CD8-positive, alpha-beta memory T cell (primary cell): ENCODE data around the gene NUDT4B. TPM values are rescaled to one million over a fixed set of nuclear protein-coding genes. Genes with fewer than 3 reads are reported as not detected.
"Not testable (repeated sequence)": the region's sequence is repeated elsewhere in the genome, so short reads cannot be mapped to it uniquely, and the experiment has no call there.

Experiments used
- CTCF ChIA-PET: fragments of 350-600 bp; sonication (Branson Sonifier 250); formaldehyde crosslinking; loops from one replicate; lab custom pipeline; 2021; ENCODE audit warnings: antibody characterized with exemption; lab: Charles Lee
- POLR2A ChIA-PET: fragments of 350-600 bp; sonication (Branson Sonifier 250); formaldehyde crosslinking; loops from one replicate; lab custom pipeline; 2021; ENCODE audit warnings: antibody characterized with exemption; lab: Charles Lee
- DNase-seq, 5 donors: peaks; one replicate each; pipeline versions ENCODE4 v3.0.0 to v3.0.0-alpha.2; 2020 to 2022; ENCODE audit warnings: mixed read lengths in 1 of 5
- H3K27ac ChIP-seq: one replicate; pipeline ENCODE4 v1.7.0; 2013; ENCODE audit warnings: low read depth, mild to moderate bottlenecking, low read length, moderate library complexity
- H3K27me3 ChIP-seq: 2 replicates; pipeline ENCODE4 v1.7.0; 2013; ENCODE audit warnings: low read length, mild to moderate bottlenecking; ENCODE audit not compliant: insufficient read depth, poor library complexity, severe bottlenecking
- H3K36me3 ChIP-seq: 2 replicates; pipeline ENCODE4 v1.7.0; 2013; ENCODE audit warnings: mild to moderate bottlenecking, low read length, moderate library complexity; ENCODE audit not compliant: insufficient read depth
- H3K4me1 ChIP-seq: 2 replicates; pipeline ENCODE4 v1.7.0; 2013; ENCODE audit warnings: mild to moderate bottlenecking, low read length, moderate library complexity; ENCODE audit not compliant: insufficient read depth
- H3K4me3 ChIP-seq: 2 replicates; pipeline ENCODE4 v1.7.0; 2013; ENCODE audit warnings: mild to moderate bottlenecking, low read length
- H3K9me3 ChIP-seq: 2 replicates; pipeline ENCODE4 v1.7.0; 2013; ENCODE audit warnings: mild to moderate bottlenecking, low read length
- H3K27ac Mint-ChIP-seq, 8 donors: one replicate each; pipeline ENCODE4 v1.8.0; 2020 to 2021; ENCODE audit warnings: mixed read lengths in 8 of 8, mild to moderate bottlenecking in 6 of 8, inconsistent platforms in 3 of 8, moderate library complexity in 3 of 8
- H3K27me3 Mint-ChIP-seq, 2 donors: one replicate each; pipeline ENCODE4 v1.8.0; 2020 to 2021; ENCODE audit warnings: mixed read lengths in 2 of 2, mild to moderate bottlenecking in 1 of 2, moderate library complexity in 1 of 2
- H3K36me3 Mint-ChIP-seq, 3 donors: one replicate each; pipeline ENCODE4 v1.8.0; 2020 to 2021; ENCODE audit warnings: mixed read lengths in 3 of 3, inconsistent platforms in 1 of 3, mild to moderate bottlenecking in 1 of 3
- H3K4me1 Mint-ChIP-seq, 3 donors: one replicate each; pipeline ENCODE4 v1.8.0; 2020 to 2021; ENCODE audit warnings: mixed read lengths in 3 of 3, inconsistent platforms in 1 of 3, mild to moderate bottlenecking in 1 of 3
- H3K4me3 Mint-ChIP-seq, 7 donors: one replicate each; pipeline ENCODE4 v1.8.0; 2020 to 2021; ENCODE audit warnings: mixed read lengths in 7 of 7, mild to moderate bottlenecking in 6 of 7, moderate library complexity in 4 of 7, inconsistent platforms in 2 of 7
- H3K9me3 Mint-ChIP-seq, 5 donors: one replicate each; pipeline ENCODE4 v1.8.0; 2020 to 2022; ENCODE audit warnings: mixed read lengths in 5 of 5, mild to moderate bottlenecking in 3 of 5, moderate library complexity in 2 of 5, inconsistent platforms in 1 of 5
- polyA plus RNA-seq: library from polyadenylated mRNA; unstranded; fragments of 300-500 nt; fragmentation: Illumina TruSeq; gene quantifications from one replicate; pipeline ENCODE4 v1.2.3, GENCODE V29; 2021
- total RNA-seq, 2 experiments: library from RNA; stranded (reverse); gene quantifications; one replicate each; pipeline ENCODE4 v1.2.3, GENCODE V29; 2021

The NUDT4B gene
- total and polyA plus RNA-seq, 3 experiments from 2014 or later: 0.69 to 2.9 TPM; not detected in 1

DNA sequence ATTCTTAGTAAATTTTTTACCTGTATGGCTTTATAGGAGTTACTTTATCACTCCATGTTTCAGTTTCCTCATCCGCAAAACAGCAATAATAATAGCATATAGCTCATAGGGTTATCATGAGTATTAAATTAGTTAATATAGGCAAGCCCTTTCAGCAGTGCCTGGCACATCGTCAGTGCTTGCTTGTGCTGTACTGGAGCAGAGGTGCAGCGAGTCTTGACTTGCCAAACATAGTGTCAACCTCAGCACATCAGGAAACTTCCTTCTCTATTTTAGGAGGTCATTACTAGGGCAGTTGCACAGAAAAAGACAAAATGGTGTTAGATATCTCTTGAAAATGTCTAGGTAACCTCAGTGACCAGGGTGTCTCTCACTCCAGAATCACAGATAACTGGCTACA lies 33.1 kb upstream of the NUDT4B start:
- H3K36me3 ChIP-seq, H3K9me3 ChIP-seq, H3K36me3 Mint-ChIP-seq, H3K9me3 Mint-ChIP-seq, DNase-seq, H3K27me3 ChIP-seq, H3K4me3 ChIP-seq, H3K27ac Mint-ChIP-seq, H3K4me1 ChIP-seq, POLR2A ChIA-PET, CTCF ChIA-PET, H3K27ac ChIP-seq, H3K27me3 Mint-ChIP-seq, H3K4me3 Mint-ChIP-seq, H3K4me1 Mint-ChIP-seq: not testable (repeated sequence)

DNA sequence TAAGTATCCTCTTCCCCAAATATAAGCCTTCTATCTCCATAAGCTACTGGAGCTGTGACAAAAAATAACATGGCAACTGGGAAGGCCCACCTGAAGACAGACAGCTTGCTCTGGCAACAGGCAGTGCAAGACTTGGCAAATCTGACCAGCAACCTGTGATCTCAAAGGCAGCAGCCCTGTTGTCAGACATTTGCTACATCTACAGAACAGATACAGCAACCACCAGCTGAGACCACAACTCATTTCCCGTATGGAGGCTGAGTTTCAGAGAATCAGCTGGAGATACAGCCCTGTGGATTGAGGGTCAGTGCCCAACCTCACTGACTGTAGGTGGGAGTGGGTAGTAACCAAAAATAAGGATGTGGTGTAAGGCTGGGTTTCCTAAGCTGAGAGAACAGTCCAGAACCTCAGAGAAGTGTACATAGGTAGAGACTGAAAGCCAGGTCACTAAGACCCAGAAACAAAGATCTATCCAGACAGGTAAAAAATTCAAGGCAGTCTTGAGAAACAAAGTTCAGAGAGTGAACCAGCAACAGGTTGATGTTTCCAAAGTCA lies 31.5 kb upstream of the NUDT4B start:
- CTCF ChIA-PET, H3K27ac ChIP-seq, H3K9me3 Mint-ChIP-seq, POLR2A ChIA-PET, H3K27ac Mint-ChIP-seq, H3K36me3 Mint-ChIP-seq, H3K27me3 Mint-ChIP-seq, H3K36me3 ChIP-seq, H3K4me1 Mint-ChIP-seq, H3K27me3 ChIP-seq, H3K4me3 ChIP-seq, DNase-seq, H3K4me1 ChIP-seq, H3K4me3 Mint-ChIP-seq, H3K9me3 ChIP-seq: not testable (repeated sequence)

DNA sequence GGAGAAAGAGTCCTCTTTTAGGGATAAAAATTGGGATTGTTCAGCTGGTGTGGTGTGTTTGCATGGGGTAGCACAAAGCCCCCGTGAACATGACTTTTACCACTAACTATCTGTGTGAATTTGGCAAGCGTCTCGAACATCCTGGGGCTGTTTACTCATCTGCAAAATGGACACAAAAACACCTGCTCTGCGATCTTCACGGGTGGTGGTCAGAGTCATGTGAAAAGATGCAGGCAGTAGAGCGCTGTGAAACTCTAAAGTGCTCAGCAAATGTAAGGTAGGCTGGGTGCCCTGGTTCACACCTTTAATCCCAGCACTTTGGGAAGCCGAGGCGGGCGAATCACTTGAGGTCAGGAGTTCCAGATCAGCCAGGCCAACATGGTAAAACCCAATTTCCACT lies 27.7 kb upstream of the NUDT4B start:
- DNase-seq, CTCF ChIA-PET, H3K27me3 Mint-ChIP-seq, POLR2A ChIA-PET, H3K27me3 ChIP-seq, H3K9me3 ChIP-seq, H3K27ac ChIP-seq, H3K36me3 ChIP-seq, H3K4me1 ChIP-seq, H3K27ac Mint-ChIP-seq, H3K4me3 Mint-ChIP-seq, H3K9me3 Mint-ChIP-seq, H3K36me3 Mint-ChIP-seq, H3K4me3 ChIP-seq, H3K4me1 Mint-ChIP-seq: not testable (repeated sequence)

DNA sequence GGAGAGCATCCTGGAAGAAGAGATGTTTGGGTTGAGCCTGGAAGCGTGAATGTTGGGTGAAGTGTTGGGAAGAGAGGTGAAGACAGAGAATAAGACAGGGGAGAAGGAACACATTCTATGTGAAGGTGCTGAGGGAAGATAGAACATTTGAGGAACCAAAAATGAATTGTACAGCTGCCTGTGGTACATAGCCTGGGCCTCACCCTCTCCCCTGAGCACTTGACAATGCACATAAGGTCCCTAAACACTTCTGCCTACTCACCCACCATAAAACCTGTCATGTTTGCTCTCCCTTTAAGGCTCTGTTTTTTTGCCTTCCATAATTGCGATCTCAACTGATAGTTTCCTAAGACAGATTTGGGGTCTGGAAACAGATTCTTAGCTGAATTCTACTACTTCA lies 25.8 kb upstream of the NUDT4B start:
- H3K27me3 ChIP-seq, H3K4me1 ChIP-seq, H3K27ac Mint-ChIP-seq, H3K4me1 Mint-ChIP-seq, H3K9me3 ChIP-seq, POLR2A ChIA-PET, CTCF ChIA-PET, H3K27ac ChIP-seq, H3K36me3 Mint-ChIP-seq, H3K27me3 Mint-ChIP-seq, H3K4me3 Mint-ChIP-seq, H3K36me3 ChIP-seq, H3K9me3 Mint-ChIP-seq, DNase-seq, H3K4me3 ChIP-seq: not testable (repeated sequence)

DNA sequence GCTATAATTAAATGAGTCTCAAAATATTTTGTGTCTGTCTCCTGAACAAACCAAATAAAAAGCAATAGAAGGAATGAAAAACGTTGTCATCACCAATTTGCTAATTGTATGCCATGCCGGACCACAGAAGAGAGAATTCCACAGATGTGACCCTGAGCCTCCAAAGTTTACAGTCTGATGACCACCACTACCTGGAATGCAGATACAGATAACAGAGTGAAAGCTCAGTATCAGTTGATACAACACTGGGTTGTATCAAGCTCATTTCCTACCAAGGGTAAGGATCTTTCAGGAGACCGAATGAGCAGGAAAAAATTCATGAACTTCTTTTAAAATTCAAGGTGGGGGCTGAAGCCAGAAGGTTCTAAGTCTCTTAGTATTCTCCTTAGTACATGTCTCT lies 25.1 kb upstream of the NUDT4B start:
- H3K36me3 Mint-ChIP-seq, DNase-seq, H3K27me3 ChIP-seq, H3K4me3 ChIP-seq, H3K27ac Mint-ChIP-seq, H3K9me3 ChIP-seq, CTCF ChIA-PET, H3K4me3 Mint-ChIP-seq, H3K9me3 Mint-ChIP-seq, H3K4me1 Mint-ChIP-seq, H3K4me1 ChIP-seq, H3K27ac ChIP-seq, H3K36me3 ChIP-seq, H3K27me3 Mint-ChIP-seq, POLR2A ChIA-PET: not testable (repeated sequence)

DNA sequence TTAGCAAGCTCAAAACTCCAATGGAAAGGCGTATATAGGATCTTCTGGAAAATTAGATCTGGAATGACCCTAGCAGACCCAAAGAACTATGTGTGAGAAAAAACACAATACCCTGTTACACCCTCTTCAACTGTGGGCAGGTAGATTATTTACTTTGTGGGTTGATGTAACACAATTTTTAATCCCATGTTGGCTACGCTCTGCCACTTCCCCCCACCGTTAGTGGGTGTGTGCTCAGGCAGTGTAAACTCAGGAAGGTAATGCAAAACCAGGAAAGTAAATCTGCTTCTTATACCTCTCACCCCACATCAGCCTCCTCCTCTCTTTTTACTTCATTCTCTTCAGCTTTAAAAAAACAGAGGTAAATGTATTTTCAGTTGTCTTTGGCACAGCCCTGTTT lies 23.7 kb upstream of the NUDT4B start:
- H3K27ac Mint-ChIP-seq, H3K4me1 Mint-ChIP-seq, H3K4me3 ChIP-seq, H3K27me3 ChIP-seq, H3K27ac ChIP-seq, H3K4me3 Mint-ChIP-seq, H3K9me3 ChIP-seq, H3K36me3 ChIP-seq, H3K9me3 Mint-ChIP-seq, H3K27me3 Mint-ChIP-seq, H3K4me1 ChIP-seq, POLR2A ChIA-PET, H3K36me3 Mint-ChIP-seq, DNase-seq, CTCF ChIA-PET: not testable (repeated sequence)

DNA sequence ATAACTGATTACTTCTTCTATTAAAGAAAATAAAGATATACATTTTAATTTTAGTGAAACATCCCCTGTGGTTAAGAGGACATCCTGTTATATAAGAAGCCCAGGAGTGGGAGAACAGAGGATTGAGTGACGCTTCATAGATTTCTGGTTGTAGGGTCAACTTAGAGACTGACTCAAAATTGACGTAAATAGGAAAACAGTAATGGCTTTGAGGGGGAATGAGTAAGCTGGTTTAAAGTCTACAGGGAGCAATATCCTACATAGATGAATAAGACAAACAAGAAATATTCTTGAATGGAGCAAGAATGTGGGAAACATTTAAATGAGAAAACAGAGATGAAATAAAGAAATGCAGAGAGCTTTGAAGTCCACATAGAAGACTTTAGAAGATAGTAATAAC lies 20.7 kb upstream of the NUDT4B start:
- H3K27me3 Mint-ChIP-seq: not testable (repeated sequence)

DNA sequence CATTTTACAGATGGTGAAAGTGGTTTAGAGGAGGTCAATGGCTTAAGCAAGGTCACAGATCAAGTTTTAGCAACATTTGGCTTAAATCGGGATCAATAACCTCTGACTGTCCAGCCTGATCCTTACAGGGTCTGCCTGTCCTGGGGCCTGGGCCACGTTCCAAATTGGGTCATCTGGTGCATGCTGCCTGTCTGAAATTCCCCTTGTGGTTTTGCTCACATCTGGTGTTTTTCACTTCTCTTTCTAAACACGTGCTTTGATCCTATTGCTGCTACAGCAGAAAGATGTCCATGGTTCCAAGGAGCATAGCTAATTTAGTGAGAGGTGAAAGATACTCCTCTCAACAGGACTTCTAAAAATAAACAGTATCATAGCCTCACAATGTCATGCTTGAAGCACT lies 19.4 kb upstream of the NUDT4B start:
- H3K27ac Mint-ChIP-seq, DNase-seq, H3K4me3 Mint-ChIP-seq, H3K36me3 ChIP-seq, H3K27me3 ChIP-seq, H3K27me3 Mint-ChIP-seq, H3K4me1 Mint-ChIP-seq, H3K4me3 ChIP-seq, H3K9me3 ChIP-seq, CTCF ChIA-PET, POLR2A ChIA-PET, H3K36me3 Mint-ChIP-seq, H3K9me3 Mint-ChIP-seq, H3K4me1 ChIP-seq, H3K27ac ChIP-seq: not testable (repeated sequence)

More for the DNA sequence above, 20.7 kb upstream of the NUDT4B start:
- H3K9me3 ChIP-seq, H3K27ac Mint-ChIP-seq, POLR2A ChIA-PET, CTCF ChIA-PET, H3K36me3 ChIP-seq, H3K4me3 Mint-ChIP-seq, H3K4me3 ChIP-seq, H3K36me3 Mint-ChIP-seq, H3K4me1 Mint-ChIP-seq, H3K4me1 ChIP-seq, DNase-seq, H3K9me3 Mint-ChIP-seq, H3K27me3 ChIP-seq, H3K27ac ChIP-seq: not testable (repeated sequence)

DNA sequence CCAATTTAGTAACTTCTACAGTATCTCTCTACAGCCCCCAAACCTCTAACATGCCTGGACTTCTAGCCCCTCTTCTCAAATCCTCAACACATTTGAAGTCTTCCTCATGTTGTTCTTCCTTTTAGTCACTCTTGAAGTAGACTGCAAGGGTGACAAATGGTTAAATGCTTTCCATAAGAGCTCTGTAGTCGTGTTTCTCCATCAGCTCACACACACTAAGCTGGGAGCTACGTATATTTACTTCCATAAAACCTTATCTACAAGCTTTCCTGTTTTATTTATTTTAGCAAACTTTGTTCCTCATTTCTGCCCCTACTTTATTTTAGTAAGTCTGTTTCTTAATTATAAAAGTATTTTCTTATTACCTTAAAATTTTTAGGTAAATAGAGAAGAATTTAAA lies 19.0 kb upstream of the NUDT4B start:
- H3K27me3 ChIP-seq, H3K9me3 ChIP-seq, POLR2A ChIA-PET, DNase-seq, H3K9me3 Mint-ChIP-seq, H3K36me3 ChIP-seq, H3K27me3 Mint-ChIP-seq, H3K27ac Mint-ChIP-seq, H3K36me3 Mint-ChIP-seq, H3K4me1 ChIP-seq, H3K4me3 ChIP-seq, H3K4me3 Mint-ChIP-seq, CTCF ChIA-PET, H3K4me1 Mint-ChIP-seq, H3K27ac ChIP-seq: not testable (repeated sequence)
